Measurements from ENCODE around the gene EEF1AKMT2.
"Not testable (repeated sequence)": the region's sequence is repeated elsewhere in the genome, so short reads cannot be mapped to it uniquely, and the experiment has no call there.

Gene EEF1AKMT2

DNA sequence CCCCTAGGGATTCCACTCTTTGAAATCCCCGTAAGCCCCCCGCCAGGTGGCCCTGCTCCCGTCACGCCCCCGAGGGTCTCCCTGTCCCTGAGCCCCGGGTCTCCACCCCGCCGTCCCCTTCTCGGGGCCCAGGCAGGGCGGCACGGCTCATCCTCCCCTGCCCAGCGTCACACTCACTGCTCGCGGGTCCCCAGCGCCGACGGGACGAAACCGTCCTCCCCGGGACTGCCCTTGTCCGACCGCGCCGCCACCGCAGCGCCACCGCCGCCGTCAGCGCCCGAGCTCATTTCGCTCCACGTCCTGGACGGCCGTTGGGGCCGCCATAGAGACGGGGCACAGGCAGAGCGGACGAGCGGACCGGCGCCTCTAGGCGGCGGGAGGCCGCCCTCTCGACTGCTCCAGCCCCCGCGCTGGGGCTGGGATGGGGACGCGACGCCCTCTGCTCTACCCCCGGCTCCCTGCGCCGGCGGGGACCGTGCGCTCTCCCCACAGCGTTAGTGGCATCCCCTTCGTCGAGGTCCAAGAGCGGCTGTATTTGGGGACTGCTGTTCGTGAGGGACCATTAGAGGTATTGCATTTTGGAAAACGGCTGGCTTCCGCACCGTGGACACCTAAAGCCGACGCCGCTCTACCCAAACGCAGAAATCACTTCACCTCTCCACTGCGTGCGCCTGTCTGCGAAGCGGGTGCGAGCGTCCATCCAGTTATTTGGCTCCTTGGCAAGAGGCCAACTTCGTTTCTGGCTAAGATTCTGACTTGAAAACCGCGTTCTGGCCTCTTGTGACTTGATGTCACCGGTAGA lies at the start of gene EEF1AKMT2:
Gene EEF1AKMT2, minus strand, starts transcription at position 341 of the 802 bp plus-strand sequence. Its CDS starts 54 bp downstream, at position 287.
- peak; percentile 47 for DNase-seq

- no peak for DNase-seq
These were observed 46.0 kb upstream of the EEF1AKMT2 start for GRCh38 chr10:124837687-124838086.

- no peak for DNase-seq
These were observed 39.4 kb upstream of the EEF1AKMT2 start for GRCh38 chr10:124831116-124831515.

DNA sequence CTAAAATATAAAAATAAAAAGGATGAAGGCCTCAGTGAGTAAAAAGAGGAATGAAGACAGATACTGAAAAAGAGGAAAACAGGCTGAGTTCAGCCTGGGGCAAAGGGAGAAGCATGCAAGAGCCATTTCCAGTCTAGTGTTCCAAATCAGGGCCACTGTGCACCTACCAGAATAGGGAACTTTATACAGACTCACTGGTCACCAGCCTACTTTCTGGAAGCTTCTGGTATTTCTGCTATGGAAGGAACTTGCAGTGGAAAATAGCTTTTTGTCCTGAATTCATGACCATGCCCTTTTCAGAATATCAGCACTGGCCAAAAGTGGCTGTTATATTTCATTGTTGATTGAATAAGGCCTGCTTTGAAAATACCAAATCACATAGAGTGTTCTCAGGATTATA lies 38.8 kb upstream of the EEF1AKMT2 start:
- no peak for DNase-seq

- no peak for DNase-seq
These were observed 37.9 kb upstream of the EEF1AKMT2 start for GRCh38 chr10:124829447-124830115.

- no peak for DNase-seq
These were observed 35.8 kb upstream of the EEF1AKMT2 start for GRCh38 chr10:124827474-124827873.

DNA sequence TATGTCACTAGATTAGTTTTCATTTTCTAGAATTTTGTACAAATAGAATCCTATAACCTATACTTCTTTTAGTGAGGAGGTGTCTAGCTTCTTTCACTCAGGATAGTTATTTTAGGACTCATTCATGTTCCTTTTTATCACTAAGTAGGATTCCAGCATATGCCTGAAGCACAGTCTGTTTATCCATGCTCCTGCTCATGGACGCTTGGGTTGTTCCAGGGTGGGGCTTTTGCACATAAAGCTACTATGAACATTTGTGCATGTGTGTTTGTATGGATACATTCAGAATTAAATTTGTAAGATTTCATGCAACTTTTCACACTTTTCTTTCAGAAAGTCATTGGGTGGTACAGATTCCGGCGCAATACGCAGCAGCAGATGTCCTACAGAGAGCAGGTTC lies 34.6 kb upstream of the EEF1AKMT2 start:
- no peak for DNase-seq

GRCh38 chr10:124825702-124826101 lies 34.0 kb upstream of the EEF1AKMT2 start:
- no peak for DNase-seq

DNA sequence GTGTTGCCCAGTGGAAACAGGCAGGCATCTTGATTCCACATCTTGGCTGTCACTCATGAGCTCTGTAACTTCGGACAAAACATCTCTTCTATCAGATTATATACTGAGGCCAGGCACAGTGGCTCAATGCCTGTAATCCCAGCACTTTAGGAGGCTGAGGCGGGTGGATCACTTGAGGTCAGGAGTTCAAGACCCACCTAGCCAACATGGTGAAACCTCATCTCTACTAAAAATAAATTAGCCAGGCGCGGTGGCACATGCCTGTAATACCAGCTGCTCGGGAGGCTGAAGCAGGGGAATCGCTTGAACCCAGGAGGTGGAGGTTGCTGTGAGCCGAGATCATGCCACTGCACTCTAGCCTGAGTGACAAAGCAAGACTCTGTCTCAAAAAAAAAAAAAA lies 33.2 kb upstream of the EEF1AKMT2 start:
- DNase-seq = not testable (repeated sequence)

DNA sequence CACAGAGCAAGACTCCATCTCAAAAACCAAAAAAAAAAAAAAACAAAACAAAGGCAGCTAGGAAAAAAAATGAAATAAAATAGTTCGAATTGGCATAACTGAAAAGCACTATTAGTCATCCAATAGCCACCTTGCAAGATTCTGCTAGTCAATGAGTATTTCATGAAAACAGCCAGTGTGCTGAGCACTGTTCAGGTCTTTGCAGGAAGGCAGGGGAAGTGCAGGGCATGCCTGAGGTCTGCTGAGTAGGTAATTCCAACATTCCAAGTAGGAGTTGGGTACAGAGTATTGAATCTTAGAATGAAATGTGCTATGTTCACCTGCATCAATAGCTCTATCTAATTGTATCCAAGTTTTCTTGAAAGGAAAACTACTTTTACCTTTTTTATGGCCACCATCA lies 32.8 kb upstream of the EEF1AKMT2 start:
- DNase-seq = no peak

- no peak for DNase-seq
These were observed 29.8 kb upstream of the EEF1AKMT2 start for GRCh38 chr10:124821520-124821919.

DNA sequence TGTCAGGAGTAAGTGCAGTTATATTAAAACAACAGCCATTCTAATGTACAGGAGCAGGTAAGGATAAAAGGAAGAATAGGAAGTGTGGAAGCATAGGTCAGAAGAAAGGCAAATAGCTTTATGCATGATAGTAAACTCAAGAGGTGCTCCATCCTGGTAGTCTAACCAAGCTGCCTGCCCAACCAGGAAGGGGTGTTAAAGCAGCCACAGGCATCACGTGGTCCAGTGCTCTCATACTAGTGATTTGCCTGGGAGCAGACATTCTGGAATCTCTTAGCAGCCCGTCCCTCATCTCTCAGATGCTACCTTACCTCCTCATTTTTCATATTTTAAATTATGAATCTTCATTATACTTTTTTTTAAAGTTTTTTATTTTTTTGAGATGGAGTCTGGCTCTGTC lies 28.4 kb upstream of the EEF1AKMT2 start:
- DNase-seq = no peak

- DNase-seq = no peak
These were observed 10.6 kb upstream of the EEF1AKMT2 start for GRCh38 chr10:124802313-124802675.

DNA sequence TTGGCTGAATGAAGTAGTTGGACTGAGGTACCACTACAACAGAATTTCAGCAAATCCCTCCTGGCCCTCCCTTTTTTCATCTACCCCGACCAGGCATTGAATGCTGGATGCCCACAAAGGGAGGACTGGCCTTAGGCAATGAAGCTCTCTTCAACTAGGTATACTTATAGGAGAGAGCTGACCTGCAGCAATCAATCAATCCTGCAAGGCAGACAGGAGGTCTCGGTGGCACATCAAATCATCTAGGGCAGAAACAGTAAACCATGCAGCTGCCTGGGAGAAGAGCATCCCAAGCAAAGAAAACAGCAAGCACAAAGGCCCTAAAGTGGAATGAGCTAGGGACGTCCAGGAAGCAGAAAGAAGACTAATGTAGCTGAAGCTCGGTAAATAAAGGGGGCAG lies 7.5 kb upstream of the EEF1AKMT2 start:
- no peak for DNase-seq

GRCh38 chr10:124798781-124799180 lies 7.1 kb upstream of the EEF1AKMT2 start:
- DNase-seq = no peak

- DNase-seq = no peak
These were observed 6.7 kb upstream of the EEF1AKMT2 start for GRCh38 chr10:124798364-124798763.

DNA sequence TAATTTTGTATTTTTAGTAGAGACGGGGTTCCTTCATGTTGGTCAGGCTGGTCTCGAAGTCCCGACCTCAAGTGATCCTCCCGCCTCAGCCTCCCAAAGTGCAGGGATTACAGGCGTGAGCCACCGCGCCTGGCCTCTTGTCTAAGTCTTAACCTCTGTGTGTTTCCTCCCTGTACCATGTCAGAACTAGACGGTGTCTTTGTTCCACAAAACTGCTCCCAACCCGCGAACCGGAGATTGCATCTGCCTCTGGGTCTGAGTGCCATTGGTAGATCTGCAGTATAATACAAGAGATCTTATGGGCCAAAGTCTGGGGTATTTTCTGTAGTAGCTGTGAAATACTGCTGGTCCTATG lies 1.3 kb upstream of the EEF1AKMT2 start:
- no peak for DNase-seq

GRCh38 chr10:124782900-124783299 lies 8.8 kb downstream of the EEF1AKMT2 start:
- not testable (repeated sequence) for DNase-seq

- no peak for DNase-seq
These were observed 22.9 kb downstream of the EEF1AKMT2 start for GRCh38 chr10:124768791-124769190.

GRCh38 chr10:124765256-124765655 lies 26.4 kb downstream of the EEF1AKMT2 start:
- DNase-seq = no peak

DNA sequence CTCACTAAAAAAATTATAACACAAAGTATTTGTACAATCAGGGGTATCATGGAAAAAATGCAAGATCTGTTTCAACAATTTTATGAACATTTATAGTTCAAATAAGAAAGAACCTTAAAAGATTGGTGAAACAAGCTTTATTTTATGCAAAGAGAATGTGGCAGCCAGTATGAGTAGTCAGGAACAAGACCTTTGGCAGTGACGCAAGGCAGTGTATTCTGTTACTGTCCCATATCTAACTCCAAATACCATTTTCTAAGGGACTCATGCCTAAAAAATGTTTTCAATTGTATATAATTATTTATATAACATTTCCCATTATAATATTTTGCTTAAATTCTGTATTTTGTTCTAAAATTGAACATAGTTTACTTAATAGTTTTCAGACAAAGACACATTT lies 28.4 kb downstream of the EEF1AKMT2 start:
- no peak for DNase-seq

GRCh38 chr10:124762281-124762680 lies 29.4 kb downstream of the EEF1AKMT2 start:
- DNase-seq = no peak

- no peak for DNase-seq
These were observed 35.4 kb downstream of the EEF1AKMT2 start for GRCh38 chr10:124756156-124756903.

DNA sequence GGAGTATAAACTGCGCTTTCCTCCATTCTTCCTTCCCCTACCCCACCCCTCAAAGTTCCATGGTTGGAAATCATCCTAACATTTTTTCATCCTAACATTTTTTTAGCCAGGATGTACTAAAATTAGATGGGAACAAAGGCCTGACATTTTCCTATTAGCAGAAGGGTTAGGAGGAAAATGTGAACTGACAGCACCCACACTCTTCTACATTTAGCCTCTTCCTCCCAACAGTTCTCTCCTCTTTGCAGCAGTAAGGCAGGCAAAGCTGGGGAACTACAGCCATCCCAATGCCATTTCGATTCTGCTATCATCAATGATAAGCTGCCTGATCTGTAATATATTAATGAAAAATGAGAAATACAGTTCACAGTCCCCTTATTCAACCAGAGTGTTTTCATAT lies 36.1 kb downstream of the EEF1AKMT2 start:
- DNase-seq = no peak

Data from NCI-H1048 (cell line).